Stimulated activated CD8-positive, alpha-beta memory T cell treated with anti-CD3 and anti-CD28 coated beads, Interleukin-12 subunit alpha, Interleukin-12 subunit beta, amount 100 ng/mL, for 1 hour (primary cell): Measurements from ENCODE around the gene SYT17.
"Not testable (repeated sequence)": the region's sequence is repeated elsewhere in the genome, so short reads cannot be mapped to it uniquely, and the experiment has no call there.

Experiments
- DNase-seq: peaks from one replicate; pipeline ENCODE4 v3.0.0-alpha.2; 2020; ENCODE audit warnings: low read depth

Gene SYT17

DNA sequence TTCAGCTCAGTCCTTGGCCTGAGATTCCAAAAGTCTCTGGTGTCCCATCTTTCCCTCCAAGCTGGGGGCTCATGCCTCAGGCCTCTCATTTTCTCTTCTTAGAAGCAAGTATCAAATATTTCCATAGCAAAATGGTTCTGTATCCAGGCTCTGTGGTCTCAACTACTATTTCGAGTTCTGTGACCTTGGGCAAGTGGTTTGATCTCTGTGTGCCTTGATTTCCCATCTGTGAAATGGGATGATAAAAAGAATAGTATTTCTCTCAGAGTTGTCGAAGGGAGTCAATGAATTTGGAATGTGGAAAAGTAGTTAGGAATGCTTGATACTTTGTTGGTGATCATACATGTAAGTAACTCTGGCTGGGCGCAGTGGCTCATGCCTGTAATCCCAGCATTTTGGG, 6.4 kb downstream of the SYT17 start:
- DNase-seq, result no peak

DNA sequence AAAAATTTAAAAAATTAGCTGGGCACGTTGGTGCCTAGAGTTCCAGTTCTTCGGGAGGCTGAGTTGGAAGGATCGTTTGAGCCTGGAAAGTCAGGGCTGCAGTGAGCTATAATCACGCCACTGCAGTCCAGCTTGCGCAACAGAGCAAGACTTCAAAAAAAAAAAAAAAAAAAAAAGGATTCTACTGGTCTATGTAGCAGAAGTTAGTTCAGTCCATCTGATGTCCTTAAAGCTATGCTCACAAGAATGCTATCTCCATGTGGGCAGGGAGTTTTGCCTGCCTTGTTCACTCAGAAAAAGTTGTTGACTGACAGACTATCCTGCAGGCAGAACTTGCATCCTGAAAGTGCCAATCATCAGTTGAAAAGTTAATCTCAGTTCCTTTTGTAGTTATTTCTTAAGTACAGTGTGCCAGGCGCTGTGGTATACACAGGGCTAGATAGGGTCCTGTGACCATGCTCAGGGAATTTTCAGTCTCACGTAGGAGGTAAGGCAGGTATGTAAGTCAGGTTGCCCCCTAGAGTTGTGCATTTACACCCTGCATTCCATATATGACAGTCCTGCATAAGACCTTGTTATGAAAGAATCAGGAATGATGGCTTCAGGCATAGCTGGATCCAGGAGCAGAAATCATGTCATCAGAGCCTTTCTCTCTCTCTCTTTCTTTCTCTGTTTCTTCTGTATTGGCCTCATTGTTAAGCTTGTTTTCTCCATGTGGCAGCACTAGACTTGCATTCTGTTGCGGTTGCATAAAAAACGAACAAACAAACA, 7.6 kb downstream of the SYT17 start:
- DNase-seq, result no peak

DNA sequence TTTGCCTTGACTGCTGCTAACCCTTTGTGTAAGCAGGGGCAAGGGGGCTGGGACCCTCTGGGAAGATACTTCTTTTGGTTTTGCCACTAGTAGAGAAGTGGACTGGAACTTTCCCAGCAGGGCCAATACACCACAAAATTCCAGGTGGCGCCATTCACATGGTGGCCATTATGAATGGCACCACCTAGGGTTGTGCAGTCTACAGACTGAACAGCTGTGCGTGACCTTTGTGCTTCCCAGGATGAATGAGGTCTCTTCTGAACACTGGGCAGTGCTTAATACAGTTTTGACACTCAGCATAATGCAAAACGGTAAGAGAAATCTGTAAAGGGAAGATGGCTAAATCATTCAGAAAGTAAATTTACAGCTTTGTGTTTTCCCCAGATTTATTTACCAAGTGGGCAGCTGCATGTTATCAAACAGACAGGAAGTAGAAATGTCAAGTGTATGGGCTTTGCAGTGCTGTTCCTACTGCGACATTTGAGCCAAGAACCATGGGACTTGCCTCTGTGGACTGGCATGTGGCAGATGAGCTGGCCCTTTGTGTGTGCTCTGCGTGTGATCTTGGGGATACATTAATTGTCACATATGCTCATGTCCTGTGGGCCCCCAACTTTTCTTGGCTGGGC, 9.2 kb downstream of the SYT17 start:
- no peak for DNase-seq

DNA sequence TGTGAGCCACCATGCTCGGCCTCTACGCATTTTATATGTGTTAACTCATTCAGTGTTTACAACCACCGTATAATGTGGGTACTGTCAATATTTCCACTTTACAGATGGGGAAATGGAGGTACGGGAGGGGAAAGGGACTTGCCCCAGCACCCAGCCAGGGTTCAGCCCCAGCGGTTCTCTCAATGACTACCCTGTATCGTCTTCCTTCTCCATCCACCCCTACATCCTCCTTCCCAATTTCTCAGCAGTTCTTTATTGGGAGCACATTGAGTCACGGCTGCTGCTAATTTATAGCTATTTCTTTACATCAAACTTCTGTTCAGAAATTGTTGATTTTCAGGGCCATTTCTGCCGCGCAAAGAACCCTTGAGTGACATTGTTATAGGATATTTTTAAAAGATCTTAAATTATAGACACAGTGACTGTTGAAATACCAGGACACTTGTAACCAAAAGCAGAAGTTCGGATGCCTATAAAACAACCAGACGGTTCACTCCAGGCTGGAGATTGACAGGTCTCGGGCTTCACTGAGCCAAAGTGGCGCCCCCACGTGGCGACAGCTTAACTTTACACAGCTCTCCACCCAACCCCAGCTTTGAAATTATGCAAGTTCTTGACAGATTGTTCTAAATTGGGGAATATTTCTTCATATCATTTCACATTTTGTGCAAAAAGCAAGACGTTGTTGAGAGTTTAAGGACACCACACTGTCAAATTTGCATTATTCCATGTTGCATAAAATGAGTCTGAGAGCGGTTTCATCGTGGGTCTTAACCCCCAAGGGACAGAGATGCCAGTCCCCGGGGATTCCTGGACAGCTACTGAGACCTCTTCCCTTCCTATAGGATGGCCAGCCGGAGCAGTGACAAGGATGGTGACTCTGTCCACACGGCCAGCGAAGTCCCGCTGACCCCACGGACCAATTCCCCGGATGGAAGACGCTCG, 11.8 kb downstream of the SYT17 start:
- no peak for DNase-seq

DNA sequence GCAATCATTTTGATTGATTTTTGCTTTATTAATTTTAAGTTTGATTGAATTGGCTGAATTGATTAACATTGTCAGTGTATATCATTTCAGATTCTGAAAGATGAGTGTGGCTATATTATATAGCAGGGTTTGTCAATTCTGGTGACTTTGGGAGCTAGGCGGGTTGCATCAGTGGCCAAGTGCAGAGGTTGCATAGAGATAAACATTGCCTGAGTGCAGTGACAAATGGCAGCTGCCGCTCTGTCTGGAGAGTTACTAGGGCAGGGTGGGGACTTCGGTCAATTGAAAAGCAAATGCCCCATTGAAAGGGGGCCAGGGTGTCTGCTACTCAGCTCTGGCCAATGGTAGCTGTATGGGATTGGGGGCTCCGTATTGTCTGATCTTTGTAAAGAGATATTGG, 12.7 kb downstream of the SYT17 start:
- DNase-seq, result no peak

DNA sequence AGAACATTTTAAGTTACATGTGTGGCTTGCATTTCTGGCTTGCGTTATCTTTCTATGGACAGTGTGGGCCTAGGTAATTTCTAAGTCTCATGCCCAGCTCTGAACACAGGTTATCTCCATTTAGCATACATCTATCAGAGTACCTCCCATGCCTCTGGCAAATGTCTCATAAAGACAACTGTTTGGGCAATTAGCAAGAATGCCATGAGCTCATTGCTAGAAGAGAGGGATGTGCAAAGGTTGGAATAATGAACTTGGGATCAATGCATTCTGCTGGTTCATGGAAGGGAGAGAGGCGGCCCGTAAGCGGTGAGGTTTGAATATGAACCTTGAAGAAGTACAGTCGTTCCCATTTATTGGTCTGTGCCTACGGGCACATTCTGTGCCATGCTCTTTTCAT, 14.4 kb downstream of the SYT17 start:
- no peak for DNase-seq

DNA sequence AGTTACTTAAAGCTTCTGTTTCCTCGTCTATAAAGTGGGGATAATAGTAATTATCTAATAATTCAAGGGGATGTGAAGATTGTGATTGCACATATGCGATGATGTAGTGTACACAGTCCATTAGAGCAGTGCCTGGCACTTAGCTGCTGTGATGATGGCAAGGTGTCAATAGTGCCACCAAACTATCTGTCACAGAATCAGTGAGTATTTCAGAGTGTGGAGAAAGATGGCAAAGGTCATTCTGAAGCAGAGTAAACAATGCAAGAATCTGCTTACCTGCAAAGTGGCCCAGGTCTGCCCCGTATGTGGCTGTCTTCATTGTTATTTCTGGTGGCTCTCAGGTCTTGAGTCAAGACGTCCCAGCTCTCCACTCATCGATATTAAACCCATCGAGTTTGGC, 15.1 kb downstream of the SYT17 start:
- no peak for DNase-seq

DNA sequence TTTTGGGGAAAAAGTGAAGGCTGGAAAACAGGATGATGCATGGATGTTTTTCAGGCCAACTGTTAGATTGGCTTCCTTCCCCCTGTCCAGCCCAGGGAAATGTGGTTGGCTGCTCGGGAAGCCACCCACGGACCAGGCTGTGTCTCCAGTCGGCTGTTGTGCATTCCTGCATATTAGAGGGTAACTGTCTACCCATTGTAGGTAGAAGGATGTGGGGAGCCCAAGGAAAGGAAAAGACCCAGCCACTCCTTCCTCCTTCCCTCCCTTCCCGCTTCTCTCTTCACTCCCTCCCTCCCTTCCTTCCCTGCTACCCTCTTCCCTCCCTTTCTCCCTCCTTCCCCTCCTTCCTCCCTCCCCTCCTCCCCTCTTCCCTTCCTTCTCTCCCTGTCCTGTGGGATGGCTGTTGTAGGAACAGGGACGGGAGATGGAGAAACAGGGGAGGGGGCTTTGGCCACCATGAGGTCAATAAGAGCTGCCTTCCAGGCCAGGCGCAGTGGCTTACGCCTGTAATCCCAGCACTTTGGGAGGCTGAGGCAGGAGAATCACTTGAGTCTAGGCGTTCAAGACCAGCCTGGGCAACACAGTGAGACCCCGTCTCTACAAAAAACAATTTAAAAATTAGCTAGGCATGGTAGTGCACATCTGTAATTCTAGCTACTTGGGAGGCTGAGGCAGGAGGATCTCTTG, 16.9 kb downstream of the SYT17 start:
- no peak for DNase-seq

DNA sequence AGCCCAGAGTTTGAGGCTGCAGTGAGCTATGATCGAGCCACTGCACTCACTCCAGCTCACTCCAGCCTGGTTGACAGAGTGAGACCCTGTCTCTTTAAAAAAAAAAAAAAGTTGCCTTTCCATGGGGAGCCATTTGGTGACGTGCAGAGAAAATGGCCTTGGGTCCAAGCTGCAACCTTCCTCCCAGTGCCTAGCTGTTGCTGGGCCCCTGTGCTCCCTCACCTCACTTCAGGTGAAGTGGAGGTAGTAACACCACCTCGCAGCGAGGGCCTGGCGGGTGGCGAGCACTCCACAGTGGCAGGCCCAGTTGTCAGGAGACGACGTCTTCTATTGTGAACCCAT, 17.4 kb downstream of the SYT17 start:
- no peak for DNase-seq

DNA sequence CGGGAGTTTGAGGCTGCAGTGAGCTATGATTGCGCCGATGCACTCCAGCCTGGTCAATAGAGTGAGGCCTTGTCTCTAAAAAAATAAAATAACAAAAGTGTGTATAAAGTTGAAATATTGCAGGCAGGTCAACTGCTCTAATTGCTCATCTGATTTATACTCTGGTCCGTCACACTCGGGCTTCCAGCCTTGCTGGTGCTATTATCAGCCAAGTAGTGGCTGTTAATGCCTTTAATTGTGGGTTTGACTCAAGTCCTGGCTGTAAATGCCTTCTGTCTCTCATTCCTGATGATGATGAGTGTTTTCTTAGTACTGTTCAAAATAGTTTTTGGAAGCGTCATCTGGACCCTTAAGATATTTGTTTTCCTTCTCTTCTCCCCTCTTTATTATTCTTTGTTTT, 18.4 kb downstream of the SYT17 start:
- no peak for DNase-seq

DNA sequence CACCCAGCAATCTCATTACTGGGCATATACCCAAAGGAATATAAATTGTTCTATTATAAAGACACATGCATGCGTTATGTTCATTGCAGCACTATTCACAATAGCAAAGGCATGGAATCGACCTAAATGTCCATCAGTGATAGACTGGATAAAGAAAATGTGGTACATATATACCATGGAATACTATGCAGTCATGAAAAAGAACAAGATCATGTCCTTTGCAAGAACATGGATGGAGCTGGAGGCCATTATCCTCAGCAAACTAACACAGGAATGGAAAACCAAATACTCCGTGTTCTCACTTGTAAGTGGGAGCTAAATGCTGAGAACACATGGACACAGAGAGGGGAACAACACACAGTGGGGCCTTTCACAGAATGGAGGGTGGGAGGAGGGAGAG, 19.9 kb downstream of the SYT17 start:
- DNase-seq, result not testable (repeated sequence)

DNA sequence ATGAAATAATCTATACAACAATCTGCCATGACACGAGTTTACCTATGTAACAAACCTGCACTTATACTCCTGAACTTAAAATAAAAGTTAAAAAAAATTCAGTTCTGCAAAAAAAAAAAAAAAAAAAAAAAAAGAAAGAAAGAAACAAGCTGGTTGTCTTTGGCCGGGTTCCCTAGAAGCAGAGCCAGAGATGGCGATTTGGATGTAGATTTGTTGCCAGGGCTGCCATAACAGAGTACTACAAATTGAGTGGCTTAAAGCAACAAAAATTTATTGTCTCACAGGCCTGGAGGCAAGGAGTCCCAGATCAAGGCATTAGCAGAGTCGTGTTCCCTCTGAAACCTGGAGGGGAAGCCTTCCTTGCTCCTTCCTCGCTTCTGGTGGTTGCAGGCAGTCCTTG, 20.4 kb downstream of the SYT17 start:
- no peak for DNase-seq

DNA sequence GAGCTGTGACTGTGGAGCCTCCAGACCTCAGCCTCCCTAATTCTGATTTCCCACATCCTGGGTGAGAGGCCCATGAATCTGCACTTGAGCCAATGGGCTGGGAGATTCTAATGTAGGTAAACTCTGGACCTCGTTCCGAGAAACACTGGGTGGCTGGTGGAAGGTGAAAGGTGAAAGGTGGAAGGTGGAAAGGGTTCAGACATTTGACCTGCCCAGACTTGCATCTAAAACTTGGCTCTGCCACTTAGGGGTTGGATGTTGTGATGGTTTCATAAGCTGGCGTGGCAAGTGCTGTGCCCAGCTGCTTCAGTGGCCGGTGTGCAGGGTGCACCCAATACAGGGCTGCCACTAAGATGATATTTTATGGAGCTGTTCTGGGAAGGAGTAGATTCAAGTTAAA, 24.8 kb downstream of the SYT17 start:
- no peak for DNase-seq

DNA sequence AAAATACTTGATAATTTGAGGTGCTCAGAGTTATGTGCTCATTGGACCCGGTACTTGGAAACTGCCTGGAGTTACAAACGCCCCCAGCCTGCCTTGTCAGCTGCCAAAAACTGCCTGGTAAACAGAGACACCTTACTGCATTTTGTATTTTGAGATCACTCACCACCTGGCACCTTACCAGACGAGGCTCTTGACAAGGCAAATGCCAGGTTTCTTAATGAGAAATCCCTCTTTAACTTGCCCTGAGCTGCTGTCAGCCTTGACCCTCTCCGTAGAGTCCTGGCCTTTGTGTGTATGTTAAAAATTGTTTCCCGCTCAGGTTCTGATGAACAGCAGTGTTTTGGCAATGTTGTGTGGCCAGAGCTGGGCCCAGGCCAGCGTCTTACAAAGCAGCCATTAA, 28.8 kb downstream of the SYT17 start:
- DNase-seq, result no peak

DNA sequence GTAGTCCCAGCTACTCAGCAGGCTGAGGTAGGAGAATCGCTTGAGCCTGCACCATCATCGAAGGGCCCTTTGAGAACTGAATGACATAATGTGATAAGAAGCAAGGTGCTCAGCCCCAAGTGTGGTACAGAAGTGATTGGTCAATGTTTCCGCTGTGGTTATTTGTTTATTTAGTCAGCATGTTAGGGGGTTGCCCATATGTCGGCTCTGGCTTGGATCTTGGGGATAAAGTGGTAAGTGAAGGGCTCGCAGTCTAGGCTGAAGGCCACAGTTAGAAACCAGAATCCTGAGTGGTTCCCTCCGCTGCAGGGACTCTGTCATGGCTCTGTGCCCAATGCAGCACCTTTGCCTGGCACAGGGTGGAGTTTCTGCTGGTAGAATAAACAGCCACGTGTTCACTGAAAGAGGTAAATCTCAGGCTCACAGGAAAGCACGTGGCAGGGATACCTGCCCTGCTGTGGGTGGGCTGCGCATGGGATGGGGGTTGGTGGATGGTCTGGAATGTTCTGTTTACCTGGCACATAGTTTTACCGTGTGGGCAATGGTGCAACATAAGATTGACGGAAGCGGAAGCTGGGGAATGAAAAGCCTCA, 35.4 kb downstream of the SYT17 start:
- DNase-seq, result no peak

DNA sequence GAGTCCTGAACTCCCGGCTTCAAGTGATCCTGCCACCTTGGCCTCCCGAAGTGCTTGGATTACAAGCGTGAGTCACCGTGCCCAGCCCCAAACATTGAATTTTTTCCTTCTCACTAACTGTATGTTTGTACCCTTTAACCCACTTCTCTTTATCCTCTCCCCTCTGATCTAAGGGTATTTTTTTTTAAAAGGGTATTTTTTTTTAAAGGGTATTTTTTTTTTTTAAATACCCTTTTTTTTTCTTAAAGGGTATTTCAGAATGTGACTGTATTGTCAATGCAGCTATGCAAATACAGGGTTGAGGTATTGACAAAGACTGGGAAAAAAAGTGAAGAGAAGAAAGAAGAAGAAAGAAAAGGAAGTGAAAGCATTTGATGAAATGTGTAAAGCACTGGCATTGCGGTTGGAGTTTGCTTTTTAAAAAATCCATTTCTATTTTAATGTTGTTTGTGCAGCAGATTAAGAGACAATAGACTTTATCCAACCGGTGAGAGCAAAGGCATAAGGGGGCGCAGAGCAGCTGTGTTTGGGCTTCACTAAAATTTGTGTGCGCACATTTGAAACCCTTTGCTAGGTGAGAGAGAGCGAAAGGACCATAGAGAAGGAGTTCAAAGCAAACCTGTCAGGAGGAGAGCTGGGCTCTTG, 42.4 kb downstream of the SYT17 start:
- no peak for DNase-seq

DNA sequence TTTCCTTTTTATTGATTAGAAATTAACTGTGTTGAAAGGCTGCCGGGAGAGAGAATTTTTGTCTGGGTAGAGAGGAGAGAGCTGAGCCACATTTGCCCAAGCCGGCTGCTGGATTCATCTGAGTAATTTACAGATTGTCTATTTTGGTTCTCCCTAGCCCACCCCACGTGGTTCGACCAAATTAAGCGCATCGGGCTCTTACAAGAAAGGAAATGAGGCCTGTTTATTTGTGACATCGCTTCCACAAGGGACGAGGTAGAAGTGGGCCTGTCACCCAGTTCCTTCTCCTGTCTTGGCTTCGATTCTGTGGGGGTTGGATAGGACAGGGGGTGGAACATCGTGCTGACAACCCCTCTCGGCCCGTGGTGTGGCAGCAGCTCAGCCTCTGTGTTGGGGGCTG, 42.9 kb downstream of the SYT17 start:
- no peak for DNase-seq

DNA sequence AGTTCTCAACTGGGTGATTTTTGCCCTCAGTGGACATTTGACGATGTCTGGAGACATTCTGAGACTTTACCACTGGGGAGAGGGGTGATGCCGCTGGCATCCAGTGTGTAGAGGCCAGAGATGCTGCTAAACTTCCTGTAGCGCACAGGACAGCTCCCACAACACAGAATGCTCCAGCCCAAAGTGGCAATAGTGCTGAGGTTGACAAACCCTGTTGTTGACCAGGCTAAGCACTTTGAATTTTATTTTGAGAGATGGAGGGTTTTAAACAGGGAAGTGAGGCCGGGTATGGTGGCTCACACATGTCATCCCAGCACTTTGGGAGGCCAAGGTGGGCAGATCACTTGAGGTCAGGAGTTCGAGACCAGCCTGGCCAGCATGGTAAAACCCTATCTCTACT, 44.0 kb downstream of the SYT17 start:
- DNase-seq, result no peak

DNA sequence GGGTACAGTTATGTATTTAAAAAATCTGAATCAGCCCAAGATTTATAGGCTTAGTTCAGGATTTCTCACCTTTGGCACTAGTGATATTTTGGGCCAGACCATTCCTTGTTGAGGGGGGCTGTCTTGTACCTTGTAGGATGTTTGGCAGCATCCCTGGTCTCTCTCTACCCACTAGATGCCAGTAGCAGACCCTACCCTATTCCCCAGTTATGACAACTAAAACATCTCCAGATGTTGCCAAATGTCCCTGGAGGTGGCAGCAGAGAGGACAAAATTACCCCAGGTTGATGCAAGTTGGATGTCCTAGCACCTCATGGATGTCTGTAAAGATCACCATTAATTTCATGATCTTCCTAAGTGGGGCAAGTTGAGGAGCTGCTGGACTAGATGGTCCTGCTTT, 45.8 kb downstream of the SYT17 start:
- DNase-seq, result no peak

DNA sequence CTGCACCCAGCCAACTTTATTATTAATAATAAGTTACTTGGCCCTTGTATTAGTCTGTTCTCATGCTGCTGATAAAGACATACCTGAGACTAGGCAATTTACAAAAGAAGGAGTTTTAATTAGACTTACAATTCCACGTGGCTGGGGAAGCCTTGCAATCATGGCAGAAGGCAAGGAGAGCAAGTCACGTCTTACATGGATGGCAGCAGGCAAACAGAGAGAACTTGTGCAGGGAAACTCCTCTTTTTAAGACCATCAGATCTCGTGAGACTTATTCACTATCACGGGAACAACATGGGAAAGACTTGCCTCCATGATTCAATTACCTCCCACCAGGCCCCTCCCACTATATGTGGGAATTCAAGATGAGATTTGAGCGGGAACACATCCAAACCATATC, 47.7 kb downstream of the SYT17 start:
- no peak for DNase-seq

DNA sequence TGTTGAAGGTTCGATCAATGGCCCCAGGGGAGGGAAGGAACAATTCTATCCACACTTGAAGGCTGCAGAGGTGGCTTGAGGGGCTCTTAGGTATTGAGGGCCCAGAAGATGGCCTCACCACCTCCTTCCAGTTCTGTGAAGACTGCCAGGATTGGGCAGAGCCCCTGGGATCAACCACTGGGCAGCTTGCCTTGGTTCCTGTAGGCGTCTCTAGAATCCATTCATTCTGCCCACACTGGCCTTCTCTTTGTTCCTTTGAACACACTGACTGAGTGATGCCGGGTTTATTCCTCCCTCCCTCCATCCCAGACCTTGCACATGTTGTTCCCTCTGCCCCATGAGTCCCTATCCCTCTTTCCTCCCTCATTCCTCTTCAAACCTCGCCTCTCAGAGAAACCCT, 50.5 kb downstream of the SYT17 start:
- no peak for DNase-seq

DNA sequence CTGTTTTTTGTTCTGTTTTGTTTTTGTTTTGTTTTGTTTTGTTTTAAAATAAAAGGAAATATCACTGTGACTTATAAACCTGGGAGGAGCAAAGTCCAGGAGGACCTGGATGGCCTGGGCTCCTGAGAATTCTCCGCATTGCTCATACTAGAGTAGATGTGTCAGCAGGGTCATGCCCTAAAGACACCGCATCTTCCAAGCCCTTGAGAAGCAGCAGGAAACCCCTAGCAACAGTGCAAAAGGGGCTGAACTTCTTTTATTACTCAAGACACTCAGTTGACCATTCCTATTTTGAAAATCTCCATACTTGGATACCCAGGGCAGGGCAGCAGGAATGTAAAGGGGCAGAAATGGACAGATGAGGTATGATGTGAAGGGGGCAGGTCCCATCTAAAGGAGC, 51.8 kb downstream of the SYT17 start:
- DNase-seq, result no peak
